ENCODE data around the gene C12orf50. TPM values are rescaled to one million over a fixed set of nuclear protein-coding genes. Genes with fewer than 3 reads are reported as not detected.
A peak's percentile ranks its signal among the peaks of the same experiment; 100 is the strongest.
"Not testable (repeated sequence)": the region's sequence is repeated elsewhere in the genome, so short reads cannot be mapped to it uniquely, and the experiment has no call there.

C12orf50 gene
- total RNA-seq, 1 donor from 2014 or later: not detected

DNA sequence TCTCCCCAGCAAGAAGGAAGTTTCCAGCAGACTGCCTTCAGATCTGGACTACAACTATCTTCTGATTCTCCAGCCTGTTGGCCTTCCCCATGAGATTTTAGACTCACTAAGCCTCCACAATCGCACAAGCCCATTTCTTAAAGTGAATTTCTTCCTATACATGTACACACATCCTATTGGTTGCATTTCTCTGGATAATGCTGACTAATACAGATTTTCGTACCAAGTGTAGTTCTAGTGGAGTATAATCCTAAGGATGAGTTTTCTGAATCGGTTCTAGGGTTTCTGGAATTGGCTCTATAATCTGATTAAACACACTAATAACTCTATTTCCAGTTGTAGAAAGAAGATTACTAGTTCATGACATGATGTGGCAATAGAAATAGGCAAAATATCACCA is 53.3 kb downstream of the C12orf50 start:
- Histone ChIP-seq H3K27ac (no peak overlapping the region), H3K27me3 (no peaks in the 10 kb centered on the region), H3K9me3 (no peaks in the 10 kb centered on the region), H3K4me3 (no peak overlapping the region), H3K36me3 (no peaks in the 10 kb centered on the region), H3K4me1 (no peaks in the 10 kb centered on the region)
- intact Hi-C loops (cut with DNase I): no loop called here
- TF ChIP-seq POLR2AphosphoS5 (IDR thresholded peaks at IDR 0.05; ENCODE audit: insufficient read depth in 1 of 2, low read depth in 1 of 2) (no peak), POLR2A (IDR thresholded peaks at IDR 0.05) (no peak)
- TF ChIP-seq, protein P1, sequence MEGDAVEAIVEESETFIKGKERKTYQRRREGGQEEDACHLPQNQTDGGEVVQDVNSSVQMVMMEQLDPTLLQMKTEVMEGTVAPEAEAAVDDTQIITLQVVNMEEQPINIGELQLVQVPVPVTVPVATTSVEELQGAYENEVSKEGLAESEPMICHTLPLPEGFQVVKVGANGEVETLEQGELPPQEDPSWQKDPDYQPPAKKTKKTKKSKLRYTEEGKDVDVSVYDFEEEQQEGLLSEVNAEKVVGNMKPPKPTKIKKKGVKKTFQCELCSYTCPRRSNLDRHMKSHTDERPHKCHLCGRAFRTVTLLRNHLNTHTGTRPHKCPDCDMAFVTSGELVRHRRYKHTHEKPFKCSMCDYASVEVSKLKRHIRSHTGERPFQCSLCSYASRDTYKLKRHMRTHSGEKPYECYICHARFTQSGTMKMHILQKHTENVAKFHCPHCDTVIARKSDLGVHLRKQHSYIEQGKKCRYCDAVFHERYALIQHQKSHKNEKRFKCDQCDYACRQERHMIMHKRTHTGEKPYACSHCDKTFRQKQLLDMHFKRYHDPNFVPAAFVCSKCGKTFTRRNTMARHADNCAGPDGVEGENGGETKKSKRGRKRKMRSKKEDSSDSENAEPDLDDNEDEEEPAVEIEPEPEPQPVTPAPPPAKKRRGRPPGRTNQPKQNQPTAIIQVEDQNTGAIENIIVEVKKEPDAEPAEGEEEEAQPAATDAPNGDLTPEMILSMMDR (IDR thresholded peaks at IDR 0.05): no peak
- no peak for DNase-seq (ENCODE audit: extremely low spot score in 2 of 2)

DNA sequence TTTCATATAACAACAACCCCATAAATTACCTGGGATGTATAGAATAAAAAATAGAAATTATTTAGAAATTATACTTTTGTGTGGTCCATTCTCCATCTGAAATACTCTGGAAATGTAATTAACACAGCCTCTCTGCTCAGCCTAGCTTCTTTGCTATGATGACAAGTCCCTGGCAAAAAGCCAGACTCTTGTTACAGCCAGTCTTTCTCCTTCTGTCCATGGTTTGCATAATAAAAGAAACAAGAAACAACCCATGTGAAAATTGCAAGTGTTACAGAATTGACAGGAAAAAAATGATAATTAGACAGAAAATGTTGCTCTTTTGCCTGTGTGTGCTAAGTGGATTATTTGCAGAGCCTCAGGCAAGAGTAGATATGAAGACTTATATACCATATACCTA is 61.3 kb downstream of the C12orf50 start:
- no peak for DNase-seq (ENCODE audit: extremely low spot score in 2 of 2)
- Histone ChIP-seq H3K4me3 (no peak overlapping the region), H3K27me3 (no peaks in the 10 kb centered on the region), H3K9me3 (no peaks in the 10 kb centered on the region), H3K36me3 (no peaks in the 10 kb centered on the region), H3K4me1 (no peaks in the 10 kb centered on the region), H3K27ac (no peak overlapping the region)
- TF ChIP-seq, protein P1 (IDR thresholded peaks at IDR 0.05): no peak
- TF ChIP-seq POLR2A (IDR thresholded peaks at IDR 0.05) (no peak), POLR2AphosphoS5 (IDR thresholded peaks at IDR 0.05; ENCODE audit: insufficient read depth in 1 of 2, low read depth in 1 of 2) (no peak)
- intact Hi-C loops (cut with DNase I): no loop called here

DNA sequence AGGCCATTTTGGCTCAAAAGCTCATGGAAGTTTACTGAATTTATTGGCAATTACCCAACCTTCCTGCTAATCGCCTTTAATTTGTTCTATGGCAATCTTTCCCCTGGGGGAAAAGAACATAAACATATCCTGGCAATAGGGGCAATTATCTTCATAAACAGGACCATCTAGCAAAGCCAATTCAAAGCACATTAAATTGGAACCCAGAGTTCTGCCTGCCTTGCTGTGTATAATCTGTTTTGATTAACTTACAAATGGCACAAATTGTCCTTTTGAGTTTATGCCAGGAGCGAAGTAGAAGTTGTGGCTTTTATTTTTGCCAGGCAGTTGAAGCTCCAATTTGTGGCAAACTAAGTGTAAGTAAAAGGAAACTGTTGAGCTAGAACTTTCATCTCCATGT is 68.6 kb downstream of the C12orf50 start:
- no peak for DNase-seq (ENCODE audit: extremely low spot score in 2 of 2)
- Histone ChIP-seq H3K4me1 (no peaks in the 10 kb centered on the region), H3K27ac (no peak overlapping the region), H3K36me3 (no peaks in the 10 kb centered on the region), H3K9me3 (no peaks in the 10 kb centered on the region), H3K27me3 (no peaks in the 10 kb centered on the region), H3K4me3 (no peak overlapping the region)
- intact Hi-C loops (cut with DNase I): no loop called here
- TF ChIP-seq POLR2AphosphoS5 (IDR thresholded peaks at IDR 0.05; ENCODE audit: insufficient read depth in 1 of 2, low read depth in 1 of 2) (no peak), POLR2A (IDR thresholded peaks at IDR 0.05) (no peak)
- TF ChIP-seq, protein P1 (IDR thresholded peaks at IDR 0.05): no peak

DNA sequence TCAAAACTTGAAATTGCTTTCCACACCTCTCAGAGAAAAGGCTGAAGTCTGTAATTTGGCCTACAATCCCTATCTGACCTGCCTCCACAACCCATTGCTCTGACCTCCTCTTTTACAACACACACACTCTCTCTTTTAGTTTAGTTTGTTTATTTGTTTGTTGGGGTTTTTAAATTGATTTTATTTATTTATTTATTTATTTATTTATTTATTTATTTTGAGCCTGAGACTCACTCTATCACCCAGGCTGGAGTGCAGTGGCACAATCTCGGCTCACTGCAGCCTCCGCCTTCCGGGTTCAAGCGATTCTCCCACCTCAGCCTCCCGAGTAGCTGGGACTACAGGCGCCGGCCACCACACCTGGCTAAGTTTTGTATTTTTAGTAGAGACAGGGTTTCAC is 75.2 kb downstream of the C12orf50 start:
- not testable (repeated sequence) for H3K4me3 ChIP-seq, H3K36me3 ChIP-seq

DNA sequence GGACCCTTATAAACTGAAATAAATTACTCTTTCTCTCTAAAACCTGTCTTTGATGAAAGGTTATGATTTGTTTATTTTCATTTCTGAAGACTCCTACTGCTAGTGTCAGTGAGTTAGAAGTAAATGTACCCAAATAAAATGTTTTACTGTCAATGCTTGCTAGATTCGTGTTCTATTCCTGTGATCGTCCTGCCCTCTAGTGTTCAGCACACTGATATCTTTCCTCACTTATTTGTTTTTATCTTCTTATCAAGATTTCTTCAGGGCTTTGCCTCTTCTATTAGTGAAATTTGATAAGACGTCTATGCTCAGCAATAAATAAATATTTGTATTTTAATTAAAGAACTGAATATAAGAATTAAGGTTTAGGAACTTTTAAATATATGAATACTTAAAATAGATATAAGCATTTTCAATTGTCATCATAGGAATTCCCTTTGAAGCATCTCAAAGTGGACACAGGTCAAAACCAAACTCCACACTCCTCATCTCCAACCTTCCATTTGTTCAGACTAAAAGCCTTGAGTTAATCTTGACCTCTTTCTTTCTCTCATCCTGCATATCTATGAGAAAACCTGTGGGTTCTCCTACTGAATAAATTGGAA is 75.8 kb downstream of the C12orf50 start:
- Histone ChIP-seq H3K4me1 (no peaks in the 10 kb centered on the region), H3K9me3 (no peaks in the 10 kb centered on the region), H3K27ac (no peak overlapping the region), H3K4me3 (no peak overlapping the region), H3K27me3 (no peaks in the 10 kb centered on the region), H3K36me3 (no peaks in the 10 kb centered on the region)
- DNase-seq (ENCODE audit: extremely low spot score in 2 of 2): no peak
- intact Hi-C loops (cut with DNase I): no loop called here
- TF ChIP-seq, protein P1 (IDR thresholded peaks at IDR 0.05): peak in 1 of 3 experiments; percentile 9
- TF ChIP-seq POLR2AphosphoS5 (IDR thresholded peaks at IDR 0.05; ENCODE audit: insufficient read depth in 1 of 2, low read depth in 1 of 2): no peak

More for the DNA sequence above, 75.2 kb downstream of the C12orf50 start:
- H3K4me1 ChIP-seq; H3K27ac ChIP-seq; H3K27me3 ChIP-seq; intact Hi-C loops (cut with DNase I); H3K9me3 ChIP-seq; DNase-seq (ENCODE audit: extremely low spot score in 2 of 2): not testable (repeated sequence)

Data from vagina (tissue), 2 donors.